ENCODE data around the gene CPEB4. TPM values are rescaled to one million over a fixed set of nuclear protein-coding genes. Genes with fewer than 3 reads are reported as not detected.

The CPEB4 gene
- total and polyA plus RNA-seq, 10 of the 15 experiments (the other 5 are each of a cell fraction or from before 2014, with no cell fraction given), result 6.9 to 33.1 (median 20.4) TPM

DNA sequence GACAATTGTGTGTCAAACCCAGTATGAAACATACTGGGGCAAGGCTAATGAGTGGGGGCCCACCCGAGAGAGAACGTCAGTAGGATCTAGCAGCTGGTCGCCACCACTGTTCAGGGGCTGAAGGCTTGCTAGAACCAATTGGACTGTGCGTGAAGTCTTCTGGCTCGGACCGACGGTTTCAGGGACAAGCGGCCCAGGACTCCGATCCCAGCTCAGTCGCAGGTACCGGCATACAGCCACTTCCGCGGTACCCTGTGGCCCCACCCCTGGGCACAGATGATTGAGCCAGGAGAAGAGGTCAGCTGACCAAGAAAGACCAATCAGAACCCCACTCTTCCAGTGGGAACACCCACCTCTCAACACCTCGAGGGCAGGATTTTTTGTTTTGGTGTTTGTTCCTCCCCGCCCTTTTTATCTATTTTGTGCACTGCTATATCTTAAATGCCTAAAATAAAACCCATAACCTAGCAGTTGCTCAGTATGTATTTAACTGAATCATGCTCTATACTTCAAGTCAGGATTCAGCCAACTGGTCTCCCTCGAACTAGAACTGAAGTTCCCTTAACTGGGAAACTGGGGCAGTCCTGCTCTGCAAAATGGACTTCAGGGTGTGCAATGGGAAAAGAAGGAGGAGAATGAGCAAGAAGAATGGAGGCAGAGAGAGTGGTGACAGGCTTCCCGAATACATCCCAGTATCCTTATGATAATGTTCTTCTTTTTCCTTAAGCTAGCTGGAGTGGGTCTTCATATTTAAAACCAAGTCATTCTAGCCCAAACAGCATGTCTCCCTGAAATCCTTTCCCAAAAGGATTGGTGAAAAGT is 21.1 kb upstream of the CPEB4 start (continued):
- TF ChIP-seq SMC3 (IDR thresholded peaks at IDR 0.05; ENCODE audit: borderline replicate concordance, low read length) (no peak), LARP7 (IDR thresholded peaks at IDR 0.05) (no peak), HCFC1 (IDR thresholded peaks at IDR 0.05; ENCODE audit: low read length) (no peak), NR2C2 (IDR thresholded peaks at IDR 0.05; ENCODE audit: borderline replicate concordance, control insufficient read depth, insufficient read length, low read depth) (no peak), KLF5 (IDR thresholded peaks at IDR 0.05; ENCODE audit: partially characterized antibody) (no peak)
- TF ChIP-seq, protein P1, sequence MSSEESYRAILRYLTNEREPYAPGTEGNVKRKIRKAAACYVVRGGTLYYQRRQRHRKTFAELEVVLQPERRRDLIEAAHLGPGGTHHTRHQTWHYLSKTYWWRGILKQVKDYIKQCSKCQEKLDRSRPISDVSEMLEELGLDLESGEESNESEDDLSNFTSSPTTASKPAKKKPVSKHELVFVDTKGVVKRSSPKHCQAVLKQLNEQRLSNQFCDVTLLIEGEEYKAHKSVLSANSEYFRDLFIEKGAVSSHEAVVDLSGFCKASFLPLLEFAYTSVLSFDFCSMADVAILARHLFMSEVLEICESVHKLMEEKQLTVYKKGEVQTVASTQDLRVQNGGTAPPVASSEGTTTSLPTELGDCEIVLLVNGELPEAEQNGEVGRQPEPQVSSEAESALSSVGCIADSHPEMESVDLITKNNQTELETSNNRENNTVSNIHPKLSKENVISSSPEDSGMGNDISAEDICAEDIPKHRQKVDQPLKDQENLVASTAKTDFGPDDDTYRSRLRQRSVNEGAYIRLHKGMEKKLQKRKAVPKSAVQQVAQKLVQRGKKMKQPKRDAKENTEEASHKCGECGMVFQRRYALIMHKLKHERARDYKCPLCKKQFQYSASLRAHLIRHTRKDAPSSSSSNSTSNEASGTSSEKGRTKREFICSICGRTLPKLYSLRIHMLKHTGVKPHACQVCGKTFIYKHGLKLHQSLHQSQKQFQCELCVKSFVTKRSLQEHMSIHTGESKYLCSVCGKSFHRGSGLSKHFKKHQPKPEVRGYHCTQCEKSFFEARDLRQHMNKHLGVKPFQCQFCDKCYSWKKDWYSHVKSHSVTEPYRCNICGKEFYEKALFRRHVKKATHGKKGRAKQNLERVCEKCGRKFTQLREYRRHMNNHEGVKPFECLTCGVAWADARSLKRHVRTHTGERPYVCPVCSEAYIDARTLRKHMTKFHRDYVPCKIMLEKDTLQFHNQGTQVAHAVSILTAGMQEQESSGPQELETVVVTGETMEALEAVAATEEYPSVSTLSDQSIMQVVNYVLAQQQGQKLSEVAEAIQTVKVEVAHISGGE (CRISPR knock-in tag; IDR thresholded peaks at IDR 0.05), result no peak

DNA sequence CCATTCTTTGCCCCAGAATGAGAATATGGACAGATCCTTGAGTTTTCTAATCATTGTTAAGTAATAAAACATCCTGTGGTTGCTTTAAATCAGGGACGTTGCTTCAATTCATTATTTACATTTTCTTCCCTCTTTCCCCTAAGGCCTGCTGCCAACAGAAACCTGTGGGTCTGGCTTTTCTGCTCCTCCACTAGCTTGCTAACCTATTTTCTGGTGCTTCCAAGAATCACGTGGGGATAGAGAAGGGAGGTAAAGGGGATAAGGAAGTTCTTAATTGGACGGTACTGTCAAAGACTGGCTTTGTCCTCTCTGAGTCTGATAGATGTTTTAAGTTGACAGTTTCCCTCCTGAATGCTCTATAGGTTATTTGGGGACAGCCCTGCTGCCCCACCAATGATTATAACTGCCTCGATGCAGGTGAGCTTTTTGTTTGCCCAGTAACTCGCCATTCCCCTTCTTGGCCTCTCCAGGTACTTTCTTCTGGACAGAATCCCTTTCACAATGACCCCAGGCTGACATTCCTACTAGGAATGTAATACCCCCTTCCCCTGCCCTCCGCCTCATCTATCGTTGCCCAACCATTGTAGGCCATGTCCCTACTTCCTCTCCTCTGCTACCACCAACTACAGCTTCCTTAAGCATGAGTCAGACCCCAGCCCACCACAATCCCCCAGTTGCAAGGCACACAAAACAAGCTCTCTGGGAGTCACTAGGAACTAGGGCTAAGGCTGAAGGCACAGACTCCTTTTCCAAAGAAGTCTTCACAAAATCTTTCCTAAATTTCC is 19.9 kb upstream of the CPEB4 start:
- ChIA-PET RAD21 (ENCODE audit: unreplicated experiment) (no interaction called here), SMC1A (ENCODE audit: uncharacterized antibody, unreplicated experiment) (interaction anchor here (0.7 to 3.2 kb wide), 3 partner anchors 8 to 24 kb away, joined by 3 to 11 read pairs (median 3); no protein-coding TSS in a partner anchor), POLR2A (interaction anchor here (2.0 kb wide), 1 partner anchor 9 kb away, joined by 6 read pairs; no protein-coding TSS in a partner anchor), CTCF (no interaction called here)
- Histone ChIP-seq H3K4me2 (ENCODE audit: control insufficient read depth, insufficient read depth) (no peak overlapping the region), H3K36me3 (ENCODE audit: control insufficient read depth in 2 of 2, insufficient read depth in 2 of 2, low read length in 1 of 2) (no peaks in the 10 kb centered on the region), H3K9ac (ENCODE audit: control insufficient read depth, insufficient read depth, low read length) (no peak overlapping the region), H3K4me3 (no peak overlapping the region), H2AFZ (ENCODE audit: control insufficient read depth, low read depth, low read length) (no peak overlapping the region), H3K27ac (ENCODE audit: control insufficient read depth, insufficient read depth) (no peak overlapping the region), H3K9me3 (replicated peaks; ENCODE audit: control insufficient read depth, insufficient read depth, low read length) (no peaks in the 10 kb centered on the region; the same call in 2 of the 3 replicates), H4K20me1 (ENCODE audit: control insufficient read depth, insufficient read depth) (no peaks in the 10 kb centered on the region), H3K27me3 (replicated peaks in 1 of 2; ENCODE audit: control insufficient read depth in 2 of 2, insufficient read depth in 2 of 2, low read length in 1 of 2) (no peaks in the 10 kb centered on the region), H3K79me2 (ENCODE audit: control insufficient read depth, insufficient read depth, low read length) (no peaks in the 10 kb centered on the region), H3K4me1 (ENCODE audit: control insufficient read depth, insufficient read depth, low read length) (no peaks in the 10 kb centered on the region)
- 67% methylated on average over 7 of the region's 7 CpGs for WGBS (ENCODE audit: insufficient coverage, insufficient replicate concordance, low lambda C conversion rate, missing lambda C conversion rate)
- DNase-seq (ENCODE audit: low read depth, low spot score) (no peak), ATAC-seq (no peak), FAIRE-seq (no peak)
- intact Hi-C loops (cut with micrococcal nuclease; ENCODE audit: unreplicated experiment) (no loop called here), in situ Hi-C loops (cut with MboI) (no loop called here)
- no TSS peak for BruUV-seq (replicated peaks)
- TF ChIP-seq EP300 (IDR thresholded peaks at IDR 0.05; ENCODE audit: borderline replicate concordance in 1 of 2, control insufficient read depth in 1 of 2, low read depth in 2 of 2, low read length in 2 of 2) (no peak), ZSCAN29 (IDR thresholded peaks at IDR 0.05) (no peak), NR2F1 (conservative IDR thresholded peaks at IDR 0.05) (no peak)
